AG09309 (cell line): Measurements from ENCODE around the gene HOXA9.

ENCODE experiments used
- DNase-seq: peaks from one replicate; pipeline ENCODE4 v3.0.0-alpha.2; 2010; ENCODE audit warnings: low read depth
- H3K4me3 ChIP-seq: 2 replicates; pipeline ENCODE4 v1.5.1; 2011; ENCODE audit warnings: mild to moderate bottlenecking, low read depth, low read length, moderate library complexity; ENCODE audit not compliant: control insufficient read depth
- TF ChIP-seq, protein P1 (sequence below): IDR thresholded peaks from 2 replicates; pipeline ENCODE4 v1.5.1; 2011; ENCODE audit warnings: mild to moderate bottlenecking, low read depth, low read length, inconsistent platforms; ENCODE audit not compliant: insufficient read depth, control insufficient read depth; ENCODE audit errors: missing control alignments

Gene HOXA9

DNA sequence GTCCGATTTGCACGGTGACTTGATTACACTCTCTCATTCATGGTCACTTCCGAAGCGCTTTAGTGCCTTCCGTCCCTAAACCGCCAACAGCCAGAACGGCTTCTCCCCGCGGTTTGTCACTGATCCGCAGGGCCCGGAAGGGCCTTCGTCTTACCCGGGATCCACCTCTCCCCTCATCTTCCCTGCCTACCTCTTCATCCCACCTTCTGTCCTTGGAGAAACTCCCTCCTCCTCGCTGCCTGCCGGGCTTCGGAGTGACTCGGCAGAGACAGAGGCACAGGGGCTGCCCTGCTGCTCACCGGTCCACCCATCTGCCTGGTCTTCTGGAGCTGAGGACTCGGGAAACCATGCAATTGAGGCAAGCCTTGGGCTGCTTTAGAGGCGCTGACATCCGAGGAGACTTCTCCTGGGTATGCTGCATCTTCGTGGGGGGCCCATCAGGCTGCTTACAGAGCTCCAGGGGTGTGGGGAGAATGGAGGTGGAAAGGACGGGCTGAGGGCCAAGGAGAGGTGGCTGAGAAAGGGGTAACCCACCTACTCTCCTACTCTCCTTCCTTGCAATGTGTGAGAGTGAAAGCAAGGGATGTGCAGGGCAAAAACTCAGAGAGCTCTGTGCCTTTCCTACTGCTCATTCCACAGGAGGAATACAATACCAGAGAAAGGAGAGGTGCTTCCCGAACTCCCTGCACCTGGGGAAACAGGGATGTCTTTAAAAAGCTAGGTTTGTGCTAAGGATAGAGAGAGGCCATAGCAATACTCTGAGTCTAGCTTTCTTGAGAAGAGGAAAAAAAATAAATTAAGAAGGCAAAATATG, 20.7 kb upstream of the HOXA9 start:
- H3K4me3 ChIP-seq = peak overlapping the region; percentile 98
- DNase-seq = no peak
- TF ChIP-seq, protein P1, sequence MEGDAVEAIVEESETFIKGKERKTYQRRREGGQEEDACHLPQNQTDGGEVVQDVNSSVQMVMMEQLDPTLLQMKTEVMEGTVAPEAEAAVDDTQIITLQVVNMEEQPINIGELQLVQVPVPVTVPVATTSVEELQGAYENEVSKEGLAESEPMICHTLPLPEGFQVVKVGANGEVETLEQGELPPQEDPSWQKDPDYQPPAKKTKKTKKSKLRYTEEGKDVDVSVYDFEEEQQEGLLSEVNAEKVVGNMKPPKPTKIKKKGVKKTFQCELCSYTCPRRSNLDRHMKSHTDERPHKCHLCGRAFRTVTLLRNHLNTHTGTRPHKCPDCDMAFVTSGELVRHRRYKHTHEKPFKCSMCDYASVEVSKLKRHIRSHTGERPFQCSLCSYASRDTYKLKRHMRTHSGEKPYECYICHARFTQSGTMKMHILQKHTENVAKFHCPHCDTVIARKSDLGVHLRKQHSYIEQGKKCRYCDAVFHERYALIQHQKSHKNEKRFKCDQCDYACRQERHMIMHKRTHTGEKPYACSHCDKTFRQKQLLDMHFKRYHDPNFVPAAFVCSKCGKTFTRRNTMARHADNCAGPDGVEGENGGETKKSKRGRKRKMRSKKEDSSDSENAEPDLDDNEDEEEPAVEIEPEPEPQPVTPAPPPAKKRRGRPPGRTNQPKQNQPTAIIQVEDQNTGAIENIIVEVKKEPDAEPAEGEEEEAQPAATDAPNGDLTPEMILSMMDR = no peak

DNA sequence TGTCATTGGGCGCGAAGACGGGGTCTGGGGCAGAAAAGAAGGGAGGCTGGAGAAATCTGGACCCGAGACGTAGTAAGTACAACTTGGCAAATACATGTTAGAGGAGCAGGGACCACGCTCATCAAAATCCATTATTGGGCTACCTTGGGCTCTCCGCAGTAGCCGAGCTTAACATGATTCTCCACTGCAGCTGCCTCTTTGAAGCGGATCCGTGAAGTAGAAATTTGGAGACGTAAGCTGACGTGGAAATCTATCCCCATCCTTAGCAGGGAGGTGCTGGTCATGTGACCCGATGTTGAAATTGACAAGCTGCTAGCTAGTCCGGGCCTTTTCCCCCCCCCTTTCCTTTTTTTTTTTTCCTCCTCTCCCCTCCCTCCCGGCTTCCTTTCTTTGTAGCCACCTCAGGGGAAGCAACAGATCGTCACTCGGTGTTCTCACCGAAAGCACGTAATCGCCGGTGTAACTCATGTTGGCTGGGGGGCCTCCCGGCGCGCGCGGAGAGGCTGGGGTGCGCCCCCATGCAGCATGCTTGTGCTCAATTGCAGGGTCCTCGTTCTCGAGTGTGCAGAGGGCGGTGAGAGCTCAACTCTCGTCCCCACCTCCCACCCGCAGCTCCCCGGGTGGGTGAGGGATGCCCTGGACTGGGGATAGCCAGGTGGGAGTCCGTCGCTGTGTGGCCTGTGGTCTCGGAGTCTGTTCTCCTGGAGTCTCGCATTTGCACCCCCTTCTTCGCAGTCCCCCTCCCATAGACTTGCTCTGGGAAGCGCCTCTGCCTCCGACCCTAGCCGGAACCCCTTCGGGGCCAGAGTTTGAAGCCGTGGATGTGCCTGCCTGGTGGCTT, 19.9 kb upstream of the HOXA9 start, which contains the start of gene HOXA11:
TSS of gene HOXA11 (minus strand) at position 220 of the 841 bp plus-strand sequence. CDS start at position 132, 88 bp downstream.
- TF ChIP-seq, protein P1 = no peak
- peak within 1 kb of the TSS; percentile 98 for H3K4me3 ChIP-seq

DNA sequence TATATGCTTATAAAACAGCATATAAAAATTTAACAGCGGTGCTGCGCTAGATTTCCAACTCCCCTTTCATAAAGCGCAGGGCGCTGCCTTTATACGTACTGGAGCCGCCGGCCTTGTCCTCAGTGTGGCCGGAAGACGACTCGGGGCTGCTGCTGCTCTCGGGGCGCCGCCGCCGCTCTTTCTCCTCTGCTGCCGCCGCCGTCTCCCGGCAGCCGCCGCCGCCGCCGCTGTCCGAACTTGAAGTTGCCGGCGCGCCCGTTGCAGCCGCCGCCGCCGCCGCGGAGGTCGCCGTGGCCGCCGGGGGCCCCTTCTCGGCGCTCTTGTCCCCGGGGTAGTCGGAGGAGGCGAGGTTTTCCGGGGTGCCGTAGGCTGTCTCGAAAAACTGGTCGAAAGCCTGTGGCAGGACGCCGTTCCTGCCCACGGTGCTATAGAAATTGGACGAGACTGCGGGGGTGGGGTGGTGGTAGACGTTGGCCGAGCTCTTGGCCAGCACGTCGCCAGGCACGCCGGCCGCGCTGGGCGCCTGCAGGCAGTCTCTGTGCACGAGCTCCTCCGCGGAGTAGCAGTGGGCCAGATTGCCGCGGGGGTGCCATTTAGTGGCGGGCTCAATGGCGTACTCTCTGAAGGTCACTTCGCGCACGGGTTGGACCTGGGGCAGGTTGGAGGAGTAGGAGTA, 19.1 kb upstream of the HOXA9 start:
- peak overlapping the region; percentile 98 for H3K4me3 ChIP-seq
- TF ChIP-seq, protein P1 = no peak
- no peak for DNase-seq

More for the DNA sequence above, 19.9 kb upstream of the HOXA9 start, which contains the start of gene HOXA11:
- peak; percentile 98 for DNase-seq

DNA sequence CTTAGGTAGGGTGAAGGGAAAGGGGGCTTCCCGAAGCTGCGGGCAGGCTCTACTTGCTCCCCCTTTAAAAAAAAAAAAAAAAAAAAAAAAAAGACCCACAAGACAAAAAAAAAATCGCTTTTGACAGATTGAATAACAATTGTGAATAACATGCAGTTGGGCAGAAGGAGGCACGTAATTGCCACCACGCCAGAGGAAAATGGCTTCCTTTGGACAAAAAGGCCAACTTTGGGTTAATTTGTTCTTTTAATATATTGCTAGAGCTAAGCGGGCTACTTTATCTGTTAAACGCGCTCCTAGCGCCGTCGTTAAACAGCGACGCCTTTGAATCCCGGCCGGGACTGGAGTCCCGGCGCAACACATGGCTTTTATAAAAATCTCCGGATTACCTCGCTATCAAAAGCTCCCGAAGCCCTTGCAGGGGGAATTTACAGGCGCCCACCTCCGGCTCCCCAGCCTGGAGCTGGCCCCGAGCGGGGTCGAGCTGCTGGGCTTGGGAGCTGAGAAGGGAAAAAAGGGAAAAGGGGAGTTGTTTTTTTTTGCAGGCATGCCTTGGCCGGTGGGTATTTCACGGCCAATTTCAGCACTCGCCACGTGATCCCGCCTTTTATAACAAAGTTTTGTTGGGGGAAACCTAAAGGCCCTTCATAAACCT, 18.5 kb upstream of the HOXA9 start:
- TF ChIP-seq, protein P1 = no peak
- no peak for DNase-seq
- H3K4me3 ChIP-seq = peak overlapping the region; percentile 98

DNA sequence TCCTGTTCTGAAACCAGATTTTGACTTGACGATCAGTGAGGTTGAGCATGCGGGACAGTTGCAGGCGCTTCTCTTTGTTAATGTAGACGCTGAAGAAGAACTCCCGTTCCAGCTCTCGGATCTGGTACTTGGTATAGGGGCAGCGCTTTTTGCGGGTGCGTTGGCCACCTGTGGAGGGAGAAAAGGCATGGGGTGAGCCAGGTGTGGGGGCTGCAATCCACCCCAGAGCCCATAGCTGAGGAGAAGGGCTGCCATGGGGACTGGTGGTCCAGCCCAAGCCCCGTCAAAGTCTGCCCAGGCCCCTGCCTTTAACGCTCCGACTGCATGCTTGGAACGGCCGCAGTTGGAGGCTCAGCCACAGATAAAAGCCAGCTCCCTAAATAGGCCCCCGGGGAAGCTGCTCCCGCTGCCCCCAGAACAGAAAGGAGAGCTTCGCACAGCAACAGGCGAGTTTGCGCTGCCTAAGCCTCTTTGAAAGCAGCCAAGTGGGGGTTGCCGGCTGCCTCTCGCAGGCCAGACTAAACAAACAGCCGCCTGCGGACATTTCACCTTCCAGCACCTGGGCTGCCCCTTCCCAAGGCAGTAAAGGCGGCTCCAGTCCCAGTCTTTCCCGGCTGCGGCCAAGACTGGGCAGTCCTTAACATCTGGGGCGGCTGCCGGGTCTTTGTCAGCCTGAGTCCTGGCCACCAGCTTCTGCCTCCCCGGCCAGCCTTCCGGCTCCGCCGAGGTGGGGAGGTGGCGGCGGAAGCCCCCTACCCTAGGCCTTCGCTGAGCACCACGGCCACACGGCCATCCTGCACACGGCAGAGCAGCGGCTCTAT, 17.7 kb upstream of the HOXA9 start:
- peak overlapping the region; percentile 98 for H3K4me3 ChIP-seq
- TF ChIP-seq, protein P1 = no peak
- no peak for DNase-seq
